ENCODE data around the gene LSM14B.

DNA sequence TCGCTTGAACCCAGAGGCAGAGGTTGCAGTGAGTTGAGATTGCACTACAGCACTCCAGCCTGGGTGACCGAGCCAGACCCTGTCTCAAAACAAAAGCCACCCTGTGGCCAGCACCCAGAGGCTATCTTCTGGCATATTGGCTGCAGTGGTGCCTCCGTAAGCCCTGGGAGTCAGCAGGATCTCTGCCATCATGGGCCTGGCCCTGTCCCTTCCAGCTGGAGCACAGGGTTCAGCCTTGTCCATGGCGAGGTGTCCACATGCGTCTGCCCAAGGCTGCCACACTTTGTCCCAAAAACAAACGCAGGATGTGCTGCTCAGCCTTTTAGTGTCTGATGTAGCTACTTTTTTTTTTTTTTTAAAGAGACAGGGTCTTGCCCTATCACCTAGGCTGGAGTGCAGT lies 45.2 kb downstream of the LSM14B start:
- TF ChIP-seq, protein P1, sequence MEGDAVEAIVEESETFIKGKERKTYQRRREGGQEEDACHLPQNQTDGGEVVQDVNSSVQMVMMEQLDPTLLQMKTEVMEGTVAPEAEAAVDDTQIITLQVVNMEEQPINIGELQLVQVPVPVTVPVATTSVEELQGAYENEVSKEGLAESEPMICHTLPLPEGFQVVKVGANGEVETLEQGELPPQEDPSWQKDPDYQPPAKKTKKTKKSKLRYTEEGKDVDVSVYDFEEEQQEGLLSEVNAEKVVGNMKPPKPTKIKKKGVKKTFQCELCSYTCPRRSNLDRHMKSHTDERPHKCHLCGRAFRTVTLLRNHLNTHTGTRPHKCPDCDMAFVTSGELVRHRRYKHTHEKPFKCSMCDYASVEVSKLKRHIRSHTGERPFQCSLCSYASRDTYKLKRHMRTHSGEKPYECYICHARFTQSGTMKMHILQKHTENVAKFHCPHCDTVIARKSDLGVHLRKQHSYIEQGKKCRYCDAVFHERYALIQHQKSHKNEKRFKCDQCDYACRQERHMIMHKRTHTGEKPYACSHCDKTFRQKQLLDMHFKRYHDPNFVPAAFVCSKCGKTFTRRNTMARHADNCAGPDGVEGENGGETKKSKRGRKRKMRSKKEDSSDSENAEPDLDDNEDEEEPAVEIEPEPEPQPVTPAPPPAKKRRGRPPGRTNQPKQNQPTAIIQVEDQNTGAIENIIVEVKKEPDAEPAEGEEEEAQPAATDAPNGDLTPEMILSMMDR (IDR thresholded peaks at IDR 0.05) = no peak
- TF ChIP-seq POLR2AphosphoS5 (IDR thresholded peaks at IDR 0.05) = no peak
